Measurements from ENCODE around the gene PDCD7.

DNA sequence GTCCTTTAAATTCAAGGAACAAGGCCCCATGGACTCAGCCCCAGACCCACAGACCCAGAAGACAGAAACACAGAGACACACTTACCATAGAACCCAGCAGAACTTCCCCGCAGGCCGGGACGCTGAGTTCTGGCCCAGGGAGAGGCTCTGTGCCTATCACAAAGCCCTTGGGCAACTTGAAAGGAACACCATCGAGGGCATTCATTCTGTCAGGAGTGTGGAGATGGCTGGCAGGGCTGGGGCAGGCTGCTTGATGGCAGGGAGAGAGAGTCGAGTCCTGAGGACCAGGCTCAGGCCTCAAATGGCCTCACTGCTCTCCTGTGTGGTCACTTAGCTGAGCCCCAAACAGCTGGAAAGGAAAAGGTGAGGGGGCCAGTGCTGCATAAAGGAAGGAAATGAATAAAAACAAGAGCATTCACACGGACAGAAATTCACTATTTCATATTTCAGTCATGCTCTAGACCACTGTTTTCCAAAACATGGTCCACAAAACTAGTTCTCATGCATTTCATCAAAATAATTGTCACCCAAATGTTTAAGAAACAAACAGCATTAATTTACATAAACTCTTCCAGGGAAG lies 27.5 kb downstream of the PDCD7 start:
- TF ChIP-seq, protein P1, sequence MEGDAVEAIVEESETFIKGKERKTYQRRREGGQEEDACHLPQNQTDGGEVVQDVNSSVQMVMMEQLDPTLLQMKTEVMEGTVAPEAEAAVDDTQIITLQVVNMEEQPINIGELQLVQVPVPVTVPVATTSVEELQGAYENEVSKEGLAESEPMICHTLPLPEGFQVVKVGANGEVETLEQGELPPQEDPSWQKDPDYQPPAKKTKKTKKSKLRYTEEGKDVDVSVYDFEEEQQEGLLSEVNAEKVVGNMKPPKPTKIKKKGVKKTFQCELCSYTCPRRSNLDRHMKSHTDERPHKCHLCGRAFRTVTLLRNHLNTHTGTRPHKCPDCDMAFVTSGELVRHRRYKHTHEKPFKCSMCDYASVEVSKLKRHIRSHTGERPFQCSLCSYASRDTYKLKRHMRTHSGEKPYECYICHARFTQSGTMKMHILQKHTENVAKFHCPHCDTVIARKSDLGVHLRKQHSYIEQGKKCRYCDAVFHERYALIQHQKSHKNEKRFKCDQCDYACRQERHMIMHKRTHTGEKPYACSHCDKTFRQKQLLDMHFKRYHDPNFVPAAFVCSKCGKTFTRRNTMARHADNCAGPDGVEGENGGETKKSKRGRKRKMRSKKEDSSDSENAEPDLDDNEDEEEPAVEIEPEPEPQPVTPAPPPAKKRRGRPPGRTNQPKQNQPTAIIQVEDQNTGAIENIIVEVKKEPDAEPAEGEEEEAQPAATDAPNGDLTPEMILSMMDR (IDR thresholded peaks at IDR 0.05): no peak
- TF ChIP-seq EP300 (IDR thresholded peaks at IDR 0.05) (no peak), POLR2A (IDR thresholded peaks at IDR 0.05) (no peak)
